Measurements from ENCODE around the gene TBC1D4. TPM values are rescaled to one million over a fixed set of nuclear protein-coding genes. Genes with fewer than 3 reads are reported as not detected.

Gene TBC1D4
- total and polyA plus RNA-seq, 10 of the 15 experiments (the other 5 are each of a cell fraction or from before 2014, with no cell fraction given): 11.0 to 38.6 (median 25.5) TPM

DNA sequence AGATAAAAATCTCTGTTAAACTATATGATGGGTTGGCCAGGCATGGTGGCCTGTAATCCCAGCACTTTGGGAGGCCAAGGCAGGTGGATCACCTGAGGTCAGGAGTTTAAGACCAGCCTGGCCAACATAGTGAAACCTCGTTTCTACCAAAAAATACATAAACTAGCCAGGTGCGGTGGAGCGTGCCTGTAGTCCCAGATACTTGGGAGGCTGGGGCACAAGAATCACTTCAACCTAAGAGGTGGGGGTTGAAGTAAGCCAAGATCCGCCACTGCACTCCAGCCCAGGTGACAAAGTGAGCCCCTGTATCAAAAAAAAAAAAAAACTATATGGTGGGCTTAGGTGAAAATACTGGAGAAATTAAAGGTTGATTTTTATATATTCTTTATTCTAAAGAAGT lies 11.3 kb downstream of the TBC1D4 start (continued):
- TF ChIP-seq, protein P1, sequence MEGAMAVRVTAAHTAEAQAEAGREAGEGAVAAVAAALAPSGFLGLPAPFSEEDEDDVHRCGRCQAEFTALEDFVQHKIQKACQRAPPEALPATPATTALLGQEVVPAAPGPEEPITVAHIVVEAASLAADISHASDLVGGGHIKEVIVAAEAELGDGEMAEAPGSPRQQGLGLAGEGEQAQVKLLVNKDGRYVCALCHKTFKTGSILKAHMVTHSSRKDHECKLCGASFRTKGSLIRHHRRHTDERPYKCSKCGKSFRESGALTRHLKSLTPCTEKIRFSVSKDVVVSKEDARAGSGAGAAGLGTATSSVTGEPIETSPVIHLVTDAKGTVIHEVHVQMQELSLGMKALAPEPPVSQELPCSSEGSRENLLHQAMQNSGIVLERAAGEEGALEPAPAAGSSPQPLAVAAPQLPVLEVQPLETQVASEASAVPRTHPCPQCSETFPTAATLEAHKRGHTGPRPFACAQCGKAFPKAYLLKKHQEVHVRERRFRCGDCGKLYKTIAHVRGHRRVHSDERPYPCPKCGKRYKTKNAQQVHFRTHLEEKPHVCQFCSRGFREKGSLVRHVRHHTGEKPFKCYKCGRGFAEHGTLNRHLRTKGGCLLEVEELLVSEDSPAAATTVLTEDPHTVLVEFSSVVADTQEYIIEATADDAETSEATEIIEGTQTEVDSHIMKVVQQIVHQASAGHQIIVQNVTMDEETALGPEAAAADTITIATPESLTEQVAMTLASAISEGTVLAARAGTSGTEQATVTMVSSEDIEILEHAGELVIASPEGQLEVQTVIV (IDR thresholded peaks at IDR 0.05; ENCODE audit: borderline replicate concordance, partially characterized antibody): no peak
- TF ChIP-seq JUND (IDR thresholded peaks at IDR 0.05; ENCODE audit: low read depth, low read length): no peak
- no peak for TF ChIP-seq TAF1 (IDR thresholded peaks at IDR 0.05; ENCODE audit: borderline replicate concordance, low read depth, low read length)
- TF ChIP-seq, protein P2, sequence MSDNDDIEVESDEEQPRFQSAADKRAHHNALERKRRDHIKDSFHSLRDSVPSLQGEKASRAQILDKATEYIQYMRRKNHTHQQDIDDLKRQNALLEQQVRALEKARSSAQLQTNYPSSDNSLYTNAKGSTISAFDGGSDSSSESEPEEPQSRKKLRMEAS (IDR thresholded peaks at IDR 0.05; ENCODE audit: low read depth, low read length): no peak
- TF ChIP-seq, protein P3, sequence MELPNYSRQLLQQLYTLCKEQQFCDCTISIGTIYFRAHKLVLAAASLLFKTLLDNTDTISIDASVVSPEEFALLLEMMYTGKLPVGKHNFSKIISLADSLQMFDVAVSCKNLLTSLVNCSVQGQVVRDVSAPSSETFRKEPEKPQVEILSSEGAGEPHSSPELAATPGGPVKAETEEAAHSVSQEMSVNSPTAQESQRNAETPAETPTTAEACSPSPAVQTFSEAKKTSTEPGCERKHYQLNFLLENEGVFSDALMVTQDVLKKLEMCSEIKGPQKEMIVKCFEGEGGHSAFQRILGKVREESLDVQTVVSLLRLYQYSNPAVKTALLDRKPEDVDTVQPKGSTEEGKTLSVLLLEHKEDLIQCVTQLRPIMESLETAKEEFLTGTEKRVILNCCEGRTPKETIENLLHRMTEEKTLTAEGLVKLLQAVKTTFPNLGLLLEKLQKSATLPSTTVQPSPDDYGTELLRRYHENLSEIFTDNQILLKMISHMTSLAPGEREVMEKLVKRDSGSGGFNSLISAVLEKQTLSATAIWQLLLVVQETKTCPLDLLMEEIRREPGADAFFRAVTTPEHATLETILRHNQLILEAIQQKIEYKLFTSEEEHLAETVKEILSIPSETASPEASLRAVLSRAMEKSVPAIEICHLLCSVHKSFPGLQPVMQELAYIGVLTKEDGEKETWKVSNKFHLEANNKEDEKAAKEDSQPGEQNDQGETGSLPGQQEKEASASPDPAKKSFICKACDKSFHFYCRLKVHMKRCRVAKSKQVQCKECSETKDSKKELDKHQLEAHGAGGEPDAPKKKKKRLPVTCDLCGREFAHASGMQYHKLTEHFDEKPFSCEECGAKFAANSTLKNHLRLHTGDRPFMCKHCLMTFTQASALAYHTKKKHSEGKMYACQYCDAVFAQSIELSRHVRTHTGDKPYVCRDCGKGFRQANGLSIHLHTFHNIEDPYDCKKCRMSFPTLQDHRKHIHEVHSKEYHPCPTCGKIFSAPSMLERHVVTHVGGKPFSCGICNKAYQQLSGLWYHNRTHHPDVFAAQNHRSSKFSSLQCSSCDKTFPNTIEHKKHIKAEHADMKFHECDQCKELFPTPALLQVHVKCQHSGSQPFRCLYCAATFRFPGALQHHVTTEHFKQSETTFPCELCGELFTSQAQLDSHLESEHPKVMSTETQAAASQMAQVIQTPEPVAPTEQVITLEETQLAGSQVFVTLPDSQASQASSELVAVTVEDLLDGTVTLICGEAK (IDR thresholded peaks at IDR 0.05; ENCODE audit: borderline replicate concordance): no peak
- TF ChIP-seq DPF2 (IDR thresholded peaks at IDR 0.05): no peak
- no peak for TF ChIP-seq SREBF1 (IDR thresholded peaks at IDR 0.05; ENCODE audit: low read length)
- TF ChIP-seq, protein P4, sequence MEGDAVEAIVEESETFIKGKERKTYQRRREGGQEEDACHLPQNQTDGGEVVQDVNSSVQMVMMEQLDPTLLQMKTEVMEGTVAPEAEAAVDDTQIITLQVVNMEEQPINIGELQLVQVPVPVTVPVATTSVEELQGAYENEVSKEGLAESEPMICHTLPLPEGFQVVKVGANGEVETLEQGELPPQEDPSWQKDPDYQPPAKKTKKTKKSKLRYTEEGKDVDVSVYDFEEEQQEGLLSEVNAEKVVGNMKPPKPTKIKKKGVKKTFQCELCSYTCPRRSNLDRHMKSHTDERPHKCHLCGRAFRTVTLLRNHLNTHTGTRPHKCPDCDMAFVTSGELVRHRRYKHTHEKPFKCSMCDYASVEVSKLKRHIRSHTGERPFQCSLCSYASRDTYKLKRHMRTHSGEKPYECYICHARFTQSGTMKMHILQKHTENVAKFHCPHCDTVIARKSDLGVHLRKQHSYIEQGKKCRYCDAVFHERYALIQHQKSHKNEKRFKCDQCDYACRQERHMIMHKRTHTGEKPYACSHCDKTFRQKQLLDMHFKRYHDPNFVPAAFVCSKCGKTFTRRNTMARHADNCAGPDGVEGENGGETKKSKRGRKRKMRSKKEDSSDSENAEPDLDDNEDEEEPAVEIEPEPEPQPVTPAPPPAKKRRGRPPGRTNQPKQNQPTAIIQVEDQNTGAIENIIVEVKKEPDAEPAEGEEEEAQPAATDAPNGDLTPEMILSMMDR (IDR thresholded peaks at IDR 0.05 in 2 of 3, conservative IDR thresholded peaks at IDR 0.05 in 1 of 3; ENCODE audit: control insufficient read depth in 2 of 3, extremely low read depth in 1 of 3, insufficient read depth in 1 of 3, low read depth in 3 of 3, low read length in 3 of 3): no peak
- no peak for TF ChIP-seq TCF7 (IDR thresholded peaks at IDR 0.05; ENCODE audit: borderline replicate concordance)
- no peak for TF ChIP-seq STAT3 (IDR thresholded peaks at IDR 0.05; ENCODE audit: low read depth, low read length)
- no peak for TF ChIP-seq NFIC (IDR thresholded peaks at IDR 0.05; ENCODE audit: low read depth, low read length)
- TF ChIP-seq, protein P5, sequence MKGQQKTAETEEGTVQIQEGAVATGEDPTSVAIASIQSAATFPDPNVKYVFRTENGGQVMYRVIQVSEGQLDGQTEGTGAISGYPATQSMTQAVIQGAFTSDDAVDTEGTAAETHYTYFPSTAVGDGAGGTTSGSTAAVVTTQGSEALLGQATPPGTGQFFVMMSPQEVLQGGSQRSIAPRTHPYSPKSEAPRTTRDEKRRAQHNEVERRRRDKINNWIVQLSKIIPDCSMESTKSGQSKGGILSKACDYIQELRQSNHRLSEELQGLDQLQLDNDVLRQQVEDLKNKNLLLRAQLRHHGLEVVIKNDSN (IDR thresholded peaks at IDR 0.05; ENCODE audit: borderline replicate concordance, extremely low read length, insufficient read depth, low read depth, low read length): no peak
- TF ChIP-seq SMAD1 (IDR thresholded peaks at IDR 0.05; ENCODE audit: low read depth, partially characterized antibody): no peak
- TF ChIP-seq ZNF274 (IDR thresholded peaks at IDR 0.05; ENCODE audit: insufficient read depth, insufficient read length): no peak

All from GM12878 (cell line).